HEK293 (cell line): ENCODE results near the gene ATP5ME.

Experiments used
- CTCF ChIA-PET: fragments of 350-600 bp; formaldehyde crosslinking; extraction: SDS; loops from one replicate; lab custom pipeline; 2021; ENCODE audit warnings: antibody characterized with exemption; lab: Yijun Ruan, JAX
- POLR2A ChIA-PET: fragments of 300-600 bp; formaldehyde crosslinking; extraction: SDS; loops from one replicate; lab custom pipeline; 2020; ENCODE audit warnings: antibody characterized with exemption, inconsistent platforms; lab: Yijun Ruan, JAX
- H3K27ac ChIP-seq: fragments of 200-500 bp; sonication (Bioruptor generic); 2 replicates; pipeline ENCODE4 v1.5.1; 2014; ENCODE audit warnings: low read depth, low read length, control low read depth, inconsistent platforms; ENCODE audit errors: extremely low read depth
- H3K36me3 ChIP-seq, 2 experiments: fragments of 200-500 bp in 1 of 2; sonication (Bioruptor generic) in 1 of 2; 1 replicate in 1 of 2; 2 replicates in 1 of 2; pipeline ENCODE4 v1.5.1; 2014 to 2017; ENCODE audit warnings: inconsistent platforms in 2 of 2, low read length in 2 of 2; ENCODE audit not compliant: control insufficient read depth in 2 of 2, insufficient read depth in 1 of 2
- H3K4me1 ChIP-seq: fragments of 200-500 bp; sonication (Bioruptor generic); 2 replicates; pipeline ENCODE4 v1.5.1; 2014; ENCODE audit warnings: mild to moderate bottlenecking, low read length, inconsistent platforms; ENCODE audit not compliant: control insufficient read depth, insufficient read depth
- H3K4me3 ChIP-seq: 2 replicates; pipeline ENCODE4 v1.5.1; 2011; ENCODE audit warnings: low read depth, mild to moderate bottlenecking, control low read depth, low read length, moderate library complexity
- H3K9me3 ChIP-seq: fragments of 200-500 bp; sonication (Bioruptor generic); 2 replicates; pipeline ENCODE4 v1.5.1; 2014; ENCODE audit warnings: low read depth, low read length, inconsistent platforms; ENCODE audit not compliant: control insufficient read depth, insufficient read depth
- BCL11A ChIP-seq: fragments of 450-650 bp; formaldehyde crosslinking; IDR thresholded peaks from 2 replicates; pipeline ENCODE4 v1.5.1; 2016; ENCODE audit warnings: low read depth, missing biosample characterization, missing genetic modification characterization
- BCL11B ChIP-seq: fragments of 450-650 bp; formaldehyde crosslinking; IDR thresholded peaks from 2 replicates; pipeline ENCODE4 v1.5.1; 2016; ENCODE audit warnings: low read depth, missing biosample characterization, missing genetic modification characterization
- KLF10 ChIP-seq: fragments of 450-650 bp; IDR thresholded peaks from 2 replicates; pipeline ENCODE4 v1.5.1; 2018; ENCODE audit warnings: missing biosample characterization, mild to moderate bottlenecking, missing genetic modification characterization
- KLF7 ChIP-seq: fragments of 450-650 bp; formaldehyde crosslinking; IDR thresholded peaks from 2 replicates; pipeline ENCODE4 v1.5.1; 2016; ENCODE audit warnings: missing biosample characterization, missing genetic modification characterization, borderline replicate concordance
- SCRT1 ChIP-seq: fragments of 450-650 bp; formaldehyde crosslinking; IDR thresholded peaks from 2 replicates; pipeline ENCODE4 v1.5.1; 2016; ENCODE audit warnings: missing biosample characterization, missing genetic modification characterization, borderline replicate concordance
- ZBTB48 ChIP-seq: fragments of 450-650 bp; formaldehyde crosslinking; IDR thresholded peaks from 2 replicates; pipeline ENCODE4 v1.5.1; 2016; ENCODE audit warnings: missing biosample characterization, missing genetic modification characterization
- ZEB2 ChIP-seq: fragments of 450-650 bp; formaldehyde crosslinking; IDR thresholded peaks from 2 replicates; pipeline ENCODE4 v1.5.1; 2016; ENCODE audit warnings: missing biosample characterization, missing genetic modification characterization
- ZFHX2 ChIP-seq: fragments of 450-650 bp; formaldehyde crosslinking; conservative IDR thresholded peaks from 2 replicates; pipeline ENCODE4 v1.5.1; 2016; ENCODE audit warnings: missing biosample characterization, missing genetic modification characterization
- ZNF10 ChIP-seq: fragments of 450-650 bp; formaldehyde crosslinking; IDR thresholded peaks from 2 replicates; pipeline ENCODE4 v1.5.1; 2017; ENCODE audit warnings: missing biosample characterization, missing genetic modification characterization
- ZNF169 ChIP-seq: fragments of 450-650 bp; formaldehyde crosslinking; IDR thresholded peaks from 2 replicates; pipeline ENCODE4 v1.5.1; 2016; ENCODE audit warnings: missing biosample characterization, missing genetic modification characterization
- ZNF184 ChIP-seq: fragments of 450-650 bp; IDR thresholded peaks from 2 replicates; pipeline ENCODE4 v1.5.1; 2018; ENCODE audit warnings: missing biosample characterization, mild to moderate bottlenecking, missing genetic modification characterization
- ZNF211 ChIP-seq: fragments of 450-650 bp; formaldehyde crosslinking; IDR thresholded peaks from 2 replicates; pipeline ENCODE4 v1.5.1; 2016; ENCODE audit warnings: low read depth, missing biosample characterization, missing genetic modification characterization
- ZNF302 ChIP-seq: fragments of 450-650 bp; formaldehyde crosslinking; IDR thresholded peaks from 2 replicates; pipeline ENCODE4 v1.5.1; 2016; ENCODE audit warnings: missing biosample characterization, missing genetic modification characterization, low read depth
- ZNF350 ChIP-seq: fragments of 450-650 bp; formaldehyde crosslinking; IDR thresholded peaks from 2 replicates; pipeline ENCODE4 v1.5.0; 2017; ENCODE audit warnings: missing biosample characterization, mild to moderate bottlenecking, missing genetic modification characterization
- ZNF473 ChIP-seq: fragments of 450-650 bp; formaldehyde crosslinking; IDR thresholded peaks from 2 replicates; pipeline ENCODE4 v1.5.1; 2017; ENCODE audit warnings: missing biosample characterization, missing genetic modification characterization
- ZNF624 ChIP-seq: fragments of 450-650 bp; formaldehyde crosslinking; IDR thresholded peaks from 2 replicates; pipeline ENCODE4 v1.5.1; 2017; ENCODE audit warnings: missing biosample characterization, missing genetic modification characterization
- ZNF677 ChIP-seq: fragments of 450-650 bp; IDR thresholded peaks from 2 replicates; pipeline ENCODE4 v1.5.0; 2018; ENCODE audit warnings: missing biosample characterization, mild to moderate bottlenecking, missing genetic modification characterization, moderate library complexity
- ZNF777 ChIP-seq: fragments of 450-650 bp; formaldehyde crosslinking; IDR thresholded peaks from 2 replicates; pipeline ENCODE4 v1.5.1; 2017; ENCODE audit warnings: missing biosample characterization, missing genetic modification characterization, borderline replicate concordance
- TF ChIP-seq, protein P1 (sequence below): fragments of 450-650 bp; formaldehyde crosslinking; IDR thresholded peaks from 2 replicates; pipeline ENCODE4 v1.5.1; 2016; ENCODE audit warnings: missing biosample characterization, missing genetic modification characterization
- TF ChIP-seq, protein P2 (sequence below): fragments of 450-650 bp; formaldehyde crosslinking; IDR thresholded peaks from 2 replicates; pipeline ENCODE4 v1.5.1; 2017; ENCODE audit warnings: missing biosample characterization, missing genetic modification characterization
- TF ChIP-seq, protein P3 (sequence below): fragments of 450-650 bp; formaldehyde crosslinking; IDR thresholded peaks from 2 replicates; pipeline ENCODE4 v1.5.1; 2016; ENCODE audit warnings: missing biosample characterization, missing genetic modification characterization

Gene ATP5ME

DNA sequence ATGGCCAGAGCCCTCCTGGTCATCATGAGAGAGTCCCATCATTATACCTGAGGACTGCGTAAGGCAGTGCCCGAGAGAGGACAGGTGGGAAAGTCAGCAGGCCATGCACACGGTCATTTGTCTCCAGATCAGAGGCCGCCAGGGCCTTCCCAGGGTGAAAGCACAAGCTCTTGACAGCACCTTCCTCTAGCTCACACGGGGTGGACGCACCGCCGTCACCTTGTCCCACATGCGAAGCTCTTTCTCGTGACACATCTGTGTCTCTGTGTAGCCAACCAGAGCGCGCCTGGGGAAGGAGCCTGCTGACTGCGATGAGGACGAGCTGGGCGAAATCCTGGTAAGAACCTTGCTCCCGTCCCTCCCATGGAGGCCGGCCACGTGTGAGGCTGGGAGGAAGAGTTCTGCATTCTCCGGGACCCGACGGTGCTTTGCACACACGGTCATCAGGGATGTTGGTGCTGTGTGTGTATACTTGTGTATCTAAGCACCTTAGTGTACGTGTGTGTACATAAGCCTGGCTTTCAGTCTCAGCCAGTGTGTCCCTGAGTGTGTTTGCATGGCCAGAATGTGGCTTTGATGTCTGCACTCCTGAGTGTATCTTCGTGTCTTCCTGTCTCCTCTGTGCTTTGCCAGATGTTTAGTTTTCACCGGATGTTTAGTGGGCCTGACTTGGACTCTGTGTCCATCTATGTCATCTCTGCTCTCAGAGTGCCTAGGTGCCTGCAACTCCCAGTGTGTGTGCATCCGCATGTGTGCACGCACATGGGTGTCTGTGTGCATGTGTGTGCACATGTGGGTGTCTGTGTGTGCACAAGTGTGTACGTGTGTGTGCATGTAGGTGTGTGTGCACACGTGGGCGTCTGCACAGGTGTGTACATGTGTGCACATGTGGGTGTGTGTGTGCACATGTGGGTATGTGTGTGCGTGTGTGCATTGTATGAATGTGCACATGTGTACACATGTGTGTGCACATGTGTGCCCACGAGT lies 15.1 kb downstream of the ATP5ME start:
- no peaks in the 10 kb centered on the region for H3K9me3 ChIP-seq
- POLR2A ChIA-PET, result no interaction called here
- CTCF ChIA-PET, result no interaction called here

DNA sequence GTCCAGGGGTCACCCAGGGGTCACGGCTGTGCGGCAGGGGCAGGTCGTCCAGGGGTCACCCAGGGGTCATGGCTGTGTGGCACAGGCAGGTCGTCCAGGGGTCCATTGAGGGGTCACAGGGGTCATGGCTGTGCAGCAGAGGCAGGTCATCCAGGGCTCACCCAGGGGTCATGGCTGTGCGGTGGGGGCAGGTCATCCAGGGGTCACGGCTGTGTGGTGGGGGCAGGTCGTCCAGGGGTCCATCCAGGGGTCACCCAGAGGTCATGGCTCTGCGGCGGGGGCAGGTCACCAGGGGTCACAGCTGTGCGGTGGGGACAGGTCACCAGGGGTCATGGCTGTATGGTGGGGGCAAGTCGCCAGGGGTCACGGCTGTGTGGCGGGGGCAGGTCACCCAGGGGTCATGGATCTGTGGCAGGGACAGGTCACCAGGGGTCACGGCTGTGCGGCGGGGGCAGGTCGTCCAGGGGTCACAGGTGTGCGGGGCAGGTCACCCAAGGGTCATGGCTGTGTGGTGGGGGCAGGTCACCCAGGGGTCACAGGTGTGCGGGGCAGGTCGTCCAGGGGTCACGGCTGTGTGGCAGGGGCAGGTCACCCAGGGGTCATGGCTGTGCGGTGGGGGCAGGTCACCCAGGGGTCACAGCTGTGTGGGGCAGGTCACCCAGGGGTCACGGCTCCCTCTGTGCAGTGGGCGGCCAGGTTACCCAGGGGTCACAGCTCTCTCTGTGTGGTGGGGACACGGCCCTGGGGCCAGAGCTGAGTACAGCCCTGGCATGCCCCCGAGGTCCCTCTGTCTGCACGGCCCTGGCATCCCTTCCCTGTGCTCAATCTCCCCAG lies 16.0 kb downstream of the ATP5ME start:
- CTCF ChIA-PET, result no interaction called here
- Histone ChIP-seq H3K36me3 (no peaks in the 10 kb centered on the region), H3K27ac (no peak overlapping the region), H3K4me3 (no peak overlapping the region)
- TF ChIP-seq ZNF677 (tag by site-specific recombination), result no peak
- peak; percentile 83 for TF ChIP-seq BCL11B
- peak; percentile 75 for TF ChIP-seq BCL11A
- TF ChIP-seq, all 188 proteins: peak for 2
- POLR2A ChIA-PET, result no interaction called here
- Histone ChIP-seq H3K9me3 (no peaks in the 10 kb centered on the region), H3K4me1 (no peaks in the 10 kb centered on the region)

More for the DNA sequence above, 15.1 kb downstream of the ATP5ME start:
- Histone ChIP-seq H3K27ac (no peak overlapping the region), H3K4me1 (no peaks in the 10 kb centered on the region), H3K4me3 (no peak overlapping the region), H3K36me3 (no peaks in the 10 kb centered on the region)
- peak; percentile 28; the same call in 1 of the 2 replicates for TF ChIP-seq ZFHX2 (tag by site-specific recombination)
- TF ChIP-seq ZNF777 (tag by site-specific recombination), result no peak
- TF ChIP-seq, protein P1, sequence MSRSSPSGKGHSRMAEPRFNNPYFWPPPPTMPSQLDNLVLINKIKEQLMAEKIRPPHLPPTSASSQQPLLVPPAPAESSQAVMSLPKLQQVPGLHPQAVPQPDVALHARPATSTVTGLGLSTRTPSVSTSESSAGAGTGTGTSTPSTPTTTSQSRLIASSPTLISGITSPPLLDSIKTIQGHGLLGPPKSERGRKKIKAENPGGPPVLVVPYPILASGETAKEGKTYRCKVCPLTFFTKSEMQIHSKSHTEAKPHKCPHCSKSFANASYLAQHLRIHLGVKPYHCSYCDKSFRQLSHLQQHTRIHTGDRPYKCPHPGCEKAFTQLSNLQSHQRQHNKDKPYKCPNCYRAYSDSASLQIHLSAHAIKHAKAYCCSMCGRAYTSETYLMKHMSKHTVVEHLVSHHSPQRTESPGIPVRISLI (tag by site-specific recombination), result no peak
- no peak for TF ChIP-seq BCL11A
- TF ChIP-seq ZNF624, result no peak
- TF ChIP-seq, protein P2, sequence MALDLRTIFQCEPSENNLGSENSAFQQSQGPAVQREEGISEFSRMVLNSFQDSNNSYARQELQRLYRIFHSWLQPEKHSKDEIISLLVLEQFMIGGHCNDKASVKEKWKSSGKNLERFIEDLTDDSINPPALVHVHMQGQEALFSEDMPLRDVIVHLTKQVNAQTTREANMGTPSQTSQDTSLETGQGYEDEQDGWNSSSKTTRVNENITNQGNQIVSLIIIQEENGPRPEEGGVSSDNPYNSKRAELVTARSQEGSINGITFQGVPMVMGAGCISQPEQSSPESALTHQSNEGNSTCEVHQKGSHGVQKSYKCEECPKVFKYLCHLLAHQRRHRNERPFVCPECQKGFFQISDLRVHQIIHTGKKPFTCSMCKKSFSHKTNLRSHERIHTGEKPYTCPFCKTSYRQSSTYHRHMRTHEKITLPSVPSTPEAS, result peak; percentile 96
- TF ChIP-seq ZNF10 (tag by site-specific recombination), result no peak

DNA sequence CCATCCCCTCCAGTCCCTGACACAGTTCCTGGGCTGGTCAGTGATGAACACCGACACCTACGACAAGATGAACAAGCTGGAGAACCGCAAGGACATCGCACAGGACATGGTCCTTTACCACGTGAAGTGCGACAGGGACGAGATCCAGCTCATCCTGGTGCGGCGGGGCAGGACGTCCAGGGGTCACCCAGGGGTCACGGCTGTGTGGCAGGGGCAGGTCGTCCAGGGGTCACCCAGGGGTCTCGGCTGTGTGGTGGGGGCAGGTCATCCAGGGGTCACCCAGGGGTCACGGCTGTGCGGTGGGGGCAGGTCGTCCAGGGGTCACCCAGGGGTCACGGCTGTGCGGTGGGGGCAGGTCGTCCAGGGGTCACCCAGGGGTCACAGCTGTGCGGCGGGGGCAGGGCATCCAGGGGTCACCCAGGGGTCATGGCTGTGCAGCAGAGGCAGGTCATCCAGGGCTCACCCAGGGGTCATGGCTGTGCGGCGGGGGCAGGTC lies 16.7 kb downstream of the ATP5ME start:
- no peaks in the 10 kb centered on the region for H3K36me3 ChIP-seq
- H3K4me3 ChIP-seq, result no peak overlapping the region
- POLR2A ChIA-PET, result no interaction called here
- no peaks in the 10 kb centered on the region for H3K9me3 ChIP-seq
- H3K4me1 ChIP-seq, result no peaks in the 10 kb centered on the region
- CTCF ChIA-PET, result no interaction called here
- no peak overlapping the region for H3K27ac ChIP-seq
- TF ChIP-seq BCL11A (no peak), ZBTB48 (tag by site-specific recombination) (no peak), ZNF211 (no peak), ZNF473 (tag by site-specific recombination) (no peak), ZNF302 (tag by site-specific recombination) (no peak), ZNF350 (tag by site-specific recombination) (no peak), ZNF184 (tag by site-specific recombination) (no peak), KLF10 (tag by site-specific recombination) (no peak), ZNF169 (no peak), SCRT1 (tag by site-specific recombination) (no peak), KLF7 (tag by site-specific recombination) (no peak), ZEB2 (tag by site-specific recombination) (no peak)
- TF ChIP-seq, protein P2, result no peak
- TF ChIP-seq, protein P3, sequence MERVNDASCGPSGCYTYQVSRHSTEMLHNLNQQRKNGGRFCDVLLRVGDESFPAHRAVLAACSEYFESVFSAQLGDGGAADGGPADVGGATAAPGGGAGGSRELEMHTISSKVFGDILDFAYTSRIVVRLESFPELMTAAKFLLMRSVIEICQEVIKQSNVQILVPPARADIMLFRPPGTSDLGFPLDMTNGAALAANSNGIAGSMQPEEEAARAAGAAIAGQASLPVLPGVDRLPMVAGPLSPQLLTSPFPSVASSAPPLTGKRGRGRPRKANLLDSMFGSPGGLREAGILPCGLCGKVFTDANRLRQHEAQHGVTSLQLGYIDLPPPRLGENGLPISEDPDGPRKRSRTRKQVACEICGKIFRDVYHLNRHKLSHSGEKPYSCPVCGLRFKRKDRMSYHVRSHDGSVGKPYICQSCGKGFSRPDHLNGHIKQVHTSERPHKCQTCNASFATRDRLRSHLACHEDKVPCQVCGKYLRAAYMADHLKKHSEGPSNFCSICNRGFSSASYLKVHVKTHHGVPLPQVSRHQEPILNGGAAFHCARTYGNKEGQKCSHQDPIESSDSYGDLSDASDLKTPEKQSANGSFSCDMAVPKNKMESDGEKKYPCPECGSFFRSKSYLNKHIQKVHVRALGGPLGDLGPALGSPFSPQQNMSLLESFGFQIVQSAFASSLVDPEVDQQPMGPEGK (tag by site-specific recombination), result no peak
